Osteocyte (in vitro differentiated cells): ENCODE data around the gene SH3RF1. TPM values are rescaled to one million over a fixed set of nuclear protein-coding genes. Genes with fewer than 3 reads are reported as not detected.
A peak's percentile ranks its signal among the peaks of the same experiment; 100 is the strongest.

ENCODE experiments used
- DNase-seq: peaks from one replicate; pipeline ENCODE4 v3.0.0; 2021; ENCODE audit warnings: mixed read lengths; ENCODE audit not compliant: unreplicated experiment; ENCODE audit errors: extremely low spot score
- H3K27ac Mint-ChIP-seq: one replicate; pipeline ENCODE4 v1.8.0; 2021; ENCODE audit warnings: mild to moderate bottlenecking, mixed read lengths; ENCODE audit not compliant: unreplicated experiment
- H3K27me3 Mint-ChIP-seq: one replicate; pipeline ENCODE4 v1.8.0; 2021; ENCODE audit warnings: mixed read lengths; ENCODE audit not compliant: unreplicated experiment
- H3K36me3 Mint-ChIP-seq: one replicate; pipeline ENCODE4 v1.8.0; 2021; ENCODE audit warnings: mixed read lengths; ENCODE audit not compliant: unreplicated experiment
- H3K4me1 Mint-ChIP-seq: one replicate; pipeline ENCODE4 v1.8.0; 2021; ENCODE audit warnings: mixed read lengths; ENCODE audit not compliant: unreplicated experiment
- H3K4me3 Mint-ChIP-seq: one replicate; pipeline ENCODE4 v1.8.0; 2021; ENCODE audit warnings: mild to moderate bottlenecking, moderate library complexity, mixed read lengths; ENCODE audit not compliant: unreplicated experiment
- H3K9me3 Mint-ChIP-seq: one replicate; pipeline ENCODE4 v1.8.0; 2021; ENCODE audit warnings: mixed read lengths; ENCODE audit not compliant: unreplicated experiment
- CTCF ChIP-seq: fragments of 200-600 bp; sonication (generic); IDR thresholded peaks from 2 replicates; pipeline ENCODE4 v1.5.0; 2021; ENCODE audit warnings: antibody characterized with exemption, mild to moderate bottlenecking, moderate library complexity
- total RNA-seq: library from RNA; stranded (reverse); gene quantifications from 2 replicates; pipeline ENCODE4 v1.2.1, GENCODE V29; 2021

SH3RF1 gene
- total RNA-seq, 1 donor from 2014 or later = 31.8 TPM

- Mint-ChIP-seq H3K9me3 (peaks cover 4% of the 10 kb centered on the region), H3K27ac (peak overlapping the region; percentile 19), H3K36me3 (peaks cover 45% of the 10 kb centered on the region), H3K4me1 (peaks cover 36% of the 10 kb centered on the region), H3K4me3 (no peak overlapping the region), H3K27me3 (no peaks in the 10 kb centered on the region)
- no peak for TF ChIP-seq CTCF
- DNase-seq = no peak
These were observed 176.0 kb downstream of the SH3RF1 start for GRCh38 chr4:169094656-169095231.

GRCh38 chr4:169092889-169093522, 177.8 kb downstream of the SH3RF1 start:
- Mint-ChIP-seq H3K27ac (no peak overlapping the region), H3K4me3 (no peak overlapping the region), H3K36me3 (peaks cover 45% of the 10 kb centered on the region), H3K27me3 (no peaks in the 10 kb centered on the region), H3K9me3 (peaks cover 4% of the 10 kb centered on the region), H3K4me1 (peaks cover 19% of the 10 kb centered on the region)
- TF ChIP-seq CTCF = no peak
- DNase-seq = peak; percentile 2

- H3K27ac Mint-ChIP-seq = no peak overlapping the region
- DNase-seq = peak; percentile 4
- peaks cover 8% of the 10 kb centered on the region for H3K4me1 Mint-ChIP-seq
These were observed 180.1 kb downstream of the SH3RF1 start for GRCh38 chr4:169090484-169091215.

GRCh38 chr4:169089004-169089403, 181.8 kb downstream of the SH3RF1 start:
- Mint-ChIP-seq H3K9me3 (no peaks in the 10 kb centered on the region), H3K27ac (no peak overlapping the region), H3K4me1 (peaks cover 2% of the 10 kb centered on the region), H3K4me3 (no peak overlapping the region), H3K36me3 (peaks cover 22% of the 10 kb centered on the region), H3K27me3 (no peaks in the 10 kb centered on the region)
- peak; percentile 11 for DNase-seq
- TF ChIP-seq CTCF = no peak

More at GRCh38 chr4:169090484-169091215, 180.1 kb downstream of the SH3RF1 start:
- no peak for TF ChIP-seq CTCF
- H3K4me3 Mint-ChIP-seq = no peak overlapping the region
- H3K9me3 Mint-ChIP-seq = no peaks in the 10 kb centered on the region
- peaks cover 28% of the 10 kb centered on the region for H3K36me3 Mint-ChIP-seq
- no peaks in the 10 kb centered on the region for H3K27me3 Mint-ChIP-seq

GRCh38 chr4:169084954-169085353, 185.8 kb downstream of the SH3RF1 start:
- no peak overlapping the region for H3K27ac Mint-ChIP-seq
- peaks cover 10% of the 10 kb centered on the region for H3K36me3 Mint-ChIP-seq

More at GRCh38 chr4:169084954-169085353, 185.8 kb downstream of the SH3RF1 start:
- peak; percentile 5 for DNase-seq
- TF ChIP-seq CTCF = no peak
- peaks cover 27% of the 10 kb centered on the region for H3K4me1 Mint-ChIP-seq
- H3K9me3 Mint-ChIP-seq = no peaks in the 10 kb centered on the region
- no peak overlapping the region for H3K4me3 Mint-ChIP-seq
- no peaks in the 10 kb centered on the region for H3K27me3 Mint-ChIP-seq
